ENCODE results near the gene MACROD2. TPM values are rescaled to one million over a fixed set of nuclear protein-coding genes. Genes with fewer than 3 reads are reported as not detected.
"Not testable (repeated sequence)": the region's sequence is repeated elsewhere in the genome, so short reads cannot be mapped to it uniquely, and the experiment has no call there.

Gene MACROD2
- total and polyA plus RNA-seq, 2 experiments from 2014 or later, result 2.8 to 4.3 TPM

- not testable (repeated sequence) for H3K4me2 ChIP-seq; H3K4me3 Mint-ChIP-seq; H3K4me1 Mint-ChIP-seq; H4K20me1 ChIP-seq (replicated peaks; ENCODE audit: insufficient read depth); H3K27me3 Mint-ChIP-seq (ENCODE audit: insufficient read depth, low read depth, poor library complexity); H3K27me3 ChIP-seq (ENCODE audit: insufficient read depth); ATAC-seq; H3K79me2 ChIP-seq (replicated peaks; ENCODE audit: insufficient read depth); H3F3A ChIP-seq (replicated peaks; ENCODE audit: low read depth); H3K9me3 Mint-ChIP-seq; H3K27ac ChIP-seq (ENCODE audit: low read depth); H3K4me3 ChIP-seq; H3K4me1 ChIP-seq (ENCODE audit: insufficient read depth); H3K27ac Mint-ChIP-seq; DNase-seq (ENCODE audit: low spot score); H3K36me3 Mint-ChIP-seq (ENCODE audit: low read depth); H2AFZ ChIP-seq; H3K9me2 ChIP-seq (ENCODE audit: insufficient read depth); H3K36me3 ChIP-seq (ENCODE audit: insufficient read depth)
Observed at GRCh38 chr20:15140940-15141339, 1145.6 kb downstream of the MACROD2 start.

GRCh38 chr20:15141861-15142260 lies 1146.5 kb downstream of the MACROD2 start:
- Histone ChIP-seq H3K4me2 (no peak overlapping the region), H3F3A (replicated peaks; ENCODE audit: low read depth) (no peaks in the 10 kb centered on the region), H3K36me3 (ENCODE audit: insufficient read depth) (no peaks in the 10 kb centered on the region), H3K27me3 (ENCODE audit: insufficient read depth) (no peaks in the 10 kb centered on the region), H3K4me3 (no peak overlapping the region), H3K27ac (ENCODE audit: low read depth) (no peak overlapping the region), H3K79me2 (replicated peaks; ENCODE audit: insufficient read depth) (no peaks in the 10 kb centered on the region), H4K20me1 (replicated peaks; ENCODE audit: insufficient read depth) (no peaks in the 10 kb centered on the region), H3K4me1 (ENCODE audit: insufficient read depth) (0 out of 2 replicates have a peak, but pooled peaks cover under 1% of the 10 kb centered on the region), H3K9me2 (ENCODE audit: insufficient read depth) (no peaks in the 10 kb centered on the region), H2AFZ (no peak overlapping the region)
- TF ChIP-seq ZNF331 (CRISPR knock-in tag; IDR thresholded peaks at IDR 0.05; ENCODE audit: low read depth) (no peak), EZH2 (IDR thresholded peaks at IDR 0.05; ENCODE audit: low read depth, unreplicated experiment) (no peak), ZNF462 (CRISPR knock-in tag; IDR thresholded peaks at IDR 0.05) (no peak), CTCF (conservative IDR thresholded peaks at IDR 0.05; ENCODE audit: low read depth in 2 of 2) (no peak), EZH2phosphoT487 (IDR thresholded peaks at IDR 0.05; ENCODE audit: unreplicated experiment) (no peak), POLR2AphosphoS5 (IDR thresholded peaks at IDR 0.05; ENCODE audit: low read depth) (no peak)
- DNase-seq (ENCODE audit: low spot score), result no peak
- H3K9me3 Mint-ChIP-seq, result peaks cover 2% of the 10 kb centered on the region; the same call in 1 of the 3 replicates
- H3K36me3 Mint-ChIP-seq (ENCODE audit: low read depth), result no peaks in the 10 kb centered on the region
- no peak overlapping the region for H3K27ac Mint-ChIP-seq
- H3K27me3 Mint-ChIP-seq (ENCODE audit: insufficient read depth, low read depth, poor library complexity), result no peaks in the 10 kb centered on the region
- H3K4me3 Mint-ChIP-seq, result no peak overlapping the region
- no peak for ATAC-seq
- H3K4me1 Mint-ChIP-seq, result peaks cover 2% of the 10 kb centered on the region; the same call in 2 of the 3 replicates

All from GM23338 (cell line).